Measurements from ENCODE around the gene PRPF19. TPM values are rescaled to one million over a fixed set of nuclear protein-coding genes. Genes with fewer than 3 reads are reported as not detected.

The PRPF19 gene
- total and polyA plus RNA-seq, 2 of the 4 experiments (the other 2 are of a cell fraction): 29.8 to 50.4 TPM

DNA sequence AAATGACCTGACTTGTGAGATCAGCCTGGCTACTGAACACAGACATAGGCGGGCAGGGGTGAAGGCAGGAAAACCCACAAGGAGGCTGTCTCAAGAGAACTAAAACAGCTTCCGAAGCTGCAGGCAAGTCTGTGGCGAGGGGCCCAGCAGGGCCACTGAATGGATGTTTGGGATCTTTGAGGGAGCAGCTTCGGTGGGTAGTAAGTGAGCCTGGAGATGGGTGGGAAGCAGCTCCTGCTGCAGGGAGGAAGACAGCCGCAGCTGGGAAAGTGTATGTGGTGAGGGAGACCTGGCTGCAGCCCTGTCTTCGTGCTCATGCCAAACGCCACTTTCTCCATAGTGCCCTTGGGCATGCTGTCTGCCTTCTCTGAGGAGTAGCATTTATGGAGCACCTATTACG, 61.0 kb downstream of the PRPF19 start:
- Histone ChIP-seq H3K4me1 (ENCODE audit: control insufficient read depth, insufficient read depth, low read length) (peaks cover 25% of the 10 kb centered on the region), H2BK20ac (ENCODE audit: low read depth, low read length) (no peak overlapping the region), H3K9ac (ENCODE audit: low read depth, low read length) (no peak overlapping the region), H2AK5ac (ENCODE audit: low read depth, low read length) (no peak overlapping the region), H4K8ac (ENCODE audit: low read depth in 2 of 2, low read length in 2 of 2) (no peak overlapping the region), H3K14ac (replicated peaks; ENCODE audit: low read depth, low read length) (no peak overlapping the region), H2BK15ac (ENCODE audit: low read depth, low read length) (no peak overlapping the region), H3K23ac (ENCODE audit: low read depth, low read length) (no peak overlapping the region), H3K27me3 (ENCODE audit: control insufficient read depth, insufficient read depth, low read length) (no peaks in the 10 kb centered on the region), H3K27ac (ENCODE audit: insufficient read depth, low read length) (no peak overlapping the region), H3K4me2 (ENCODE audit: low read depth, low read length) (no peak overlapping the region), H2AK9ac (replicated peaks; ENCODE audit: low read depth, low read length, poor library complexity) (no peak overlapping the region), H3K4me3 (ENCODE audit: insufficient read depth, low read depth, low read length) (no peak overlapping the region), H2AFZ (replicated peaks; ENCODE audit: low read length, poor library complexity) (no peak overlapping the region), H3K36me3 (ENCODE audit: control insufficient read depth, insufficient read depth, low read length) (peaks cover 20% of the 10 kb centered on the region), H3K79me1 (ENCODE audit: low read depth in 1 of 2, low read length in 2 of 2) (peaks cover 19 to 53% of the 10 kb centered on the region in 2 experiments), H4K91ac (ENCODE audit: insufficient read depth, low read depth, low read length) (no peak overlapping the region), H3K9me1 (ENCODE audit: insufficient read depth, low read length) (peaks cover 11% of the 10 kb centered on the region), H4K5ac (ENCODE audit: low read depth, low read length) (no peak overlapping the region), H3K18ac (ENCODE audit: low read depth, low read length) (no peak overlapping the region), H2BK120ac (ENCODE audit: low read depth, low read length) (no peak overlapping the region), H3K9me3 (ENCODE audit: control insufficient read depth, insufficient read depth, low read length) (no peaks in the 10 kb centered on the region), H4K20me1 (ENCODE audit: insufficient read depth, low read length) (0 out of 2 replicates have a peak, but pooled peaks cover 12% of the 10 kb centered on the region), H3K56ac (ENCODE audit: extremely low read depth, insufficient read depth, low read length) (no peak overlapping the region), H2BK5ac (ENCODE audit: low read depth, low read length, poor library complexity, severe bottlenecking) (no peak overlapping the region), H3K4ac (ENCODE audit: low read depth, low read length) (no peak overlapping the region)
- intact Hi-C loops (cut with micrococcal nuclease): no loop called here
- CTCF ChIA-PET: no interaction called here
- in situ Hi-C loops (cut with MboI; ENCODE audit: low sequenced_read_pairs): no loop called here
- POLR2A ChIA-PET (ENCODE audit: unreplicated experiment): no interaction called here
- TF ChIP-seq FOS (IDR thresholded peaks at IDR 0.05; ENCODE audit: low read depth, low read length) (no peak), RAD21 (IDR thresholded peaks at IDR 0.05; ENCODE audit: low read length) (no peak), RCOR1 (IDR thresholded peaks at IDR 0.05; ENCODE audit: insufficient replicate concordance, low read length) (no peak), MAFK (IDR thresholded peaks at IDR 0.05; ENCODE audit: low read depth, low read length) (no peak), MAZ (IDR thresholded peaks at IDR 0.05; ENCODE audit: borderline replicate concordance, low read depth, low read length) (no peak), POLR2A (IDR thresholded peaks at IDR 0.05; ENCODE audit: low read depth, low read length) (no peak), CEBPB (IDR thresholded peaks at IDR 0.05; ENCODE audit: low read depth, low read length) (no peak), USF2 (IDR thresholded peaks at IDR 0.05; ENCODE audit: low read depth, low read length) (no peak), RFX5 (IDR thresholded peaks at IDR 0.05; ENCODE audit: low read depth, low read length) (no peak), BHLHE40 (IDR thresholded peaks at IDR 0.05; ENCODE audit: low read depth, low read length) (no peak), CHD1 (IDR thresholded peaks at IDR 0.05; ENCODE audit: low read depth, low read length) (no peak), MXI1 (IDR thresholded peaks at IDR 0.05; ENCODE audit: borderline replicate concordance, low read depth, low read length) (no peak), SMC3 (IDR thresholded peaks at IDR 0.05; ENCODE audit: low read depth, low read length) (no peak), NFE2L2 (IDR thresholded peaks at IDR 0.05; ENCODE audit: low read depth, low read length) (no peak)
- TF ChIP-seq, protein P1, sequence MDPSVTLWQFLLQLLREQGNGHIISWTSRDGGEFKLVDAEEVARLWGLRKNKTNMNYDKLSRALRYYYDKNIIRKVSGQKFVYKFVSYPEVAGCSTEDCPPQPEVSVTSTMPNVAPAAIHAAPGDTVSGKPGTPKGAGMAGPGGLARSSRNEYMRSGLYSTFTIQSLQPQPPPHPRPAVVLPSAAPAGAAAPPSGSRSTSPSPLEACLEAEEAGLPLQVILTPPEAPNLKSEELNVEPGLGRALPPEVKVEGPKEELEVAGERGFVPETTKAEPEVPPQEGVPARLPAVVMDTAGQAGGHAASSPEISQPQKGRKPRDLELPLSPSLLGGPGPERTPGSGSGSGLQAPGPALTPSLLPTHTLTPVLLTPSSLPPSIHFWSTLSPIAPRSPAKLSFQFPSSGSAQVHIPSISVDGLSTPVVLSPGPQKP (IDR thresholded peaks at IDR 0.05; ENCODE audit: borderline replicate concordance, low read depth, low read length): no peak
- TF ChIP-seq, protein P2, sequence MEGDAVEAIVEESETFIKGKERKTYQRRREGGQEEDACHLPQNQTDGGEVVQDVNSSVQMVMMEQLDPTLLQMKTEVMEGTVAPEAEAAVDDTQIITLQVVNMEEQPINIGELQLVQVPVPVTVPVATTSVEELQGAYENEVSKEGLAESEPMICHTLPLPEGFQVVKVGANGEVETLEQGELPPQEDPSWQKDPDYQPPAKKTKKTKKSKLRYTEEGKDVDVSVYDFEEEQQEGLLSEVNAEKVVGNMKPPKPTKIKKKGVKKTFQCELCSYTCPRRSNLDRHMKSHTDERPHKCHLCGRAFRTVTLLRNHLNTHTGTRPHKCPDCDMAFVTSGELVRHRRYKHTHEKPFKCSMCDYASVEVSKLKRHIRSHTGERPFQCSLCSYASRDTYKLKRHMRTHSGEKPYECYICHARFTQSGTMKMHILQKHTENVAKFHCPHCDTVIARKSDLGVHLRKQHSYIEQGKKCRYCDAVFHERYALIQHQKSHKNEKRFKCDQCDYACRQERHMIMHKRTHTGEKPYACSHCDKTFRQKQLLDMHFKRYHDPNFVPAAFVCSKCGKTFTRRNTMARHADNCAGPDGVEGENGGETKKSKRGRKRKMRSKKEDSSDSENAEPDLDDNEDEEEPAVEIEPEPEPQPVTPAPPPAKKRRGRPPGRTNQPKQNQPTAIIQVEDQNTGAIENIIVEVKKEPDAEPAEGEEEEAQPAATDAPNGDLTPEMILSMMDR (conservative IDR thresholded peaks at IDR 0.05; ENCODE audit: low read depth, low read length): no peak
- BruUV-seq (replicated peaks): no TSS peak
- 100% methylated on average over 4 of the region's 8 CpGs; no CpG with 5 or more reads in 1 of the 2 experiments for WGBS, 2 experiments (ENCODE audit: extremely low coverage in 2 of 2, insufficient read length in 1 of 2)
- dilution Hi-C loops (cut with HindIII; ENCODE audit: low sequenced_read_pairs, unreplicated experiment): no loop called here
- DNase-seq (no peak), ATAC-seq (ENCODE audit: low read depth) (no peak)
